Measurements from ENCODE around the gene ITGB2.
A peak's percentile ranks its signal among the peaks of the same experiment; 100 is the strongest.
"Not testable (repeated sequence)": the region's sequence is repeated elsewhere in the genome, so short reads cannot be mapped to it uniquely, and the experiment has no call there.

The ITGB2 gene

DNA sequence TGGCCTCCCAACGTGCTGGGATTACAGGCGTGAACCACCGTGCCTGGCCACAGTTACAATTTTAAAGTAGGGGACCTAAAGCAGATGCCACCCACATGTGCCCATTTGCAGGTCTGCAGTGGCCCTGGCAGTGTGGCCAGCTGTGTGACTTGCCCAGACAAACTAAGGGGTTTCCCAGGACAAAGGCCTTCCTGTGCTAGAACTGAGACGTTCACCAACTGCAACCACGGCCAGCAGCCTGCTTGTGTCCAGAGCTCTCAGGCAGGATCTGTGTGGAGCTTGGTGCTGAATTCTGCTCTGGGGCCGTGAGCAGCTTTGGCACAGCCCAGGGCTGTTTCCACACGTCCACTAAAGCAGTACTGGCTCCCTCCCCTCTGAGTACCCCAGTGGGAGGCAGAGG is 36.6 kb downstream of the ITGB2 start:
- no peak for DNase-seq (ENCODE audit: low spot score)

DNA sequence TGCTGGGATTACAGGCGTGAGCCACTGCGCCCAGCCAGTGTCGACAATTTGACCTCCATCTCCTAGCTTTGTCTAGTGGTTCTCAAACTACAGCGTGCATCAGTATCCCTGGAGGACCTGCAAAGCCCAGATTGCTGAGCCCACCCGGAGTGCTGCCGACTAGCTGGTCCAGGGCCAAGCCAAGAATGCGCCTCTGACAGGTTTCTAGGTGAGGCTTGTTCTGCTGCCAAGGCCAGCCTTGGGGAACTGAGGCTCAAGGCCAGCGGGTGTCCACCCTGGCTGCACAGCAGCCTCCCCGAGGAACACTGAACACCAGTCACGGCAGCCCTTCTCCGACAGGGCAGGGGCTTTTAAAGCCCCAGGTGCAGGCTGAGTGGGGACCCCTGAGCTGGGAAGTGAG is 37.4 kb downstream of the ITGB2 start:
- DNase-seq (ENCODE audit: low spot score) = no peak

DNA sequence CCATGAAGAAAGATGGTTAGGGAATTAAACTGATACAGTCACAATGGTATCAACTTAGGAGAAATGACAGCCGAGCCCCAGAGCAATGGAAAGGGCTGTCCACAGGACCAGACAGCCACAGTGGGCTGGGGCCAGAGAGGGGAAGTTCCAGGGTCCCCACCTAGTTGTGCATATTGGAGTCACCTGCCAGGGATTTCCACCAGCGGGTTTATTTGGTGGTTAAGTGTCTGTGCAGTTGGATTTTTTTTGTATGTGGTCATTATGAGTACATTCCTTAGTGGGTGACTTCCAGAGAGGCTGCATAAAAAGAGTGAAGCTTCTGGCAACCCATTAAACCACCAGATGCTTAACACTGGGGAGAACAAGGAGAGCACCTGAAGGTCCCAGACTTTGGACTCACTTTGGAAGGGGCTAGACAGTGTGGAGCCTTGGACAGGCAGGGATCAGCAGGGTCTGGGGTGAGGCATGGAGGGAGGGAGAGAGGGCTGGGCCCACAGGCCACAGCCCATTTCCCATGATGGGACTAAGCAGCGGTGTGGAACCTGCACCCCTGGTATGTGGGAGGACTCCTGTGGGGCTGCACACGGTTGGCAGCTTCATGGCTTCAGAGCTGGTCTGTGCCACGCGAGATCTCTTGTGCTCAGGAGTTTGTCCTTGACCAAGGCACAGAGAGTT is 39.4 kb downstream of the ITGB2 start:
- DNase-seq (ENCODE audit: low spot score) = no peak

DNA sequence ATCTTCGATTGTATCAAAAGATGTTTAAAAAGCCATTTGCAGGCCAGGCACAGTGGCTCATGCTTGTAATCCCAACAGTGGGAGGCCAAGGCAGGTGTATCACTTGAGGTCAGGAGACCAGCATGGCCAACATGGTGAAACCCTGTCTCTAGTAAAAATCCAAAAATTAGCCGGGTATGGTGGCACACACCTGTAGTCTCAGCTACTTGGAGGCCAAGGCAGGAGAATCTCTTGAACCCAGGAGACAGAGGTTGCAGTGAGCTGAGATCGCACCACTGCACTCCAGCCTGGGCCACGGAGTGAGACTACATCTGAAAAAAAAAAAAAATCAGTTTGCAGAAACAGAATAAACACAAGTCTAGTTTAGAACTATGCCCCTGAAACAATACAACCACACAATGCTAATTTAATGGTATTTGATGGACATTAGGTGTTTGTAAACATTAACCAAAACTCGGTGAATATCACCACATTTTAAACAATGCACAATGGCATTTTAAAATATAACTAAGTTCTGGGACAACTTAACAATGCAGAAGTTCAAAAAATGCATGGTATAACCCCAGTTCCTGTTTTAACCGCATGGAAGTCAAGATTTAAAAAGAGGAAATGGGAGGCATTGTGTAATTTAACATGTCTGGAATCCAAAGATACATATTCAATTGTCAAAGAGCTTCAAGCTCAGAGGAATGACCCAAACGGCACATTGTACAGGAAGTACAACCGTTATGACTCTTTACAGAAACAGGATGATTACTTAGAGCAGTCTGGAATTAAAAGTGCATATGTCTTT is 40.1 kb downstream of the ITGB2 start:
- no peak for DNase-seq (ENCODE audit: low spot score)

DNA sequence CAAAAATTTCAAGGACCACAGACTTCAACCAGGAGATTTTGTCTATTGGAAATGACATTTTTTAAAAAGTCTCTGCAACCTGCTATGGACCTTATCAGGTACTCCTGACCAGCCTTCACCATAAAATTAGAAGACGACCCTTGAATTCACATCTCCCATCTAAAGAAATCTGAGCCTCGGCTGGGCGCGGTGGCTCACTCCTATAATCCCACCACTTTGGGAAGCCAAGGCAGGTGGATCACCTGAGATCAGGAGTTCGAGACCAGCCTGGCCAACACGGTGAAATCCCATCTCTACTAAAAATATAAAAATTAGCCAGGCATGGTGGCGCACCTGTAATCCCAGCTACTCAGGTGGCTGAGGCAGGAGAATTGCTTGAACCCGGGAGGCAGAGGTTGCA is 41.5 kb downstream of the ITGB2 start:
- DNase-seq (ENCODE audit: low spot score) = not testable (repeated sequence)

DNA sequence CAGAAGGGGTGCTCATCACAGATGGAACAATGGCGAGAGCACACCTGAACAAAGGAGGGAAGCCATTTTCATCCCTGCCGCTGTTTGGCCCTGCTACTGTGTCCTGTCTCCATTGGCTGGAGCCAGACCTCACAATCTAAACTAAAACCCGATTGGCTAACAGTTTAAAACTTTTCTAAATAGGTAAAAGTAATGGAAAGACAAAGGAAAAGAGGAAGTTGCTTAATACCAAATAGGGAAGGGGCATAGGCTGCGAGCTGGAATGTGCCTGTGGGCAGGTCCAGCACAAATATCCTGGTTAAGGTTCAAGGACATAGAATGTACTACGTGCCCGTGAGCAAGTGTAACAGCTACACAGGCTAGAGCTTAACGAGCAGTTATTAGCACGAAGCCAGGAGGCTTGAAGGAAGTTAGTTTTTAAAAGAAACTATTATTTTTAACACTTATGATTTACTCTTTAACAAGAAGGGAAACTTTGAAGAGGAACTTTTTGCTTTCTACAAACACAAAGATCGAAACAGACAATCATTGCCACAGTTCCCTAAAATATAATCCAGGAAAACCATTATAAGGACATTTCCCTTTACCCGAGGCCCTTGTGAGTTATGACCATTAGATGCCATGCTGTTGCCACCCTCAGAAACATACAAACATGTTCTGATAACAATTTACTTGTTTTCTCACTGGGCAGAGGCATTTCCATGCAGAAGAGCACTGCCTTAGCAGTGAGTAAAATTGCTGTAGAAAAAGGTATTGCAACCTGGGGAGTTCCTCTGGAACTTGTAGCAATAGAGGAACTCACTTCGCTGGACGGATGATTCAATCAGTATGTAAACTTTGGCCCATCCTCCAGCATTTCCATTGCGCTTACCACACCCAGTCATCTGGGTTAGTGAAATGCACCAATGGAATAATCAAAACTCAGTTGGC is 42.4 kb downstream of the ITGB2 start:
- DNase-seq (ENCODE audit: low spot score) = no peak

DNA sequence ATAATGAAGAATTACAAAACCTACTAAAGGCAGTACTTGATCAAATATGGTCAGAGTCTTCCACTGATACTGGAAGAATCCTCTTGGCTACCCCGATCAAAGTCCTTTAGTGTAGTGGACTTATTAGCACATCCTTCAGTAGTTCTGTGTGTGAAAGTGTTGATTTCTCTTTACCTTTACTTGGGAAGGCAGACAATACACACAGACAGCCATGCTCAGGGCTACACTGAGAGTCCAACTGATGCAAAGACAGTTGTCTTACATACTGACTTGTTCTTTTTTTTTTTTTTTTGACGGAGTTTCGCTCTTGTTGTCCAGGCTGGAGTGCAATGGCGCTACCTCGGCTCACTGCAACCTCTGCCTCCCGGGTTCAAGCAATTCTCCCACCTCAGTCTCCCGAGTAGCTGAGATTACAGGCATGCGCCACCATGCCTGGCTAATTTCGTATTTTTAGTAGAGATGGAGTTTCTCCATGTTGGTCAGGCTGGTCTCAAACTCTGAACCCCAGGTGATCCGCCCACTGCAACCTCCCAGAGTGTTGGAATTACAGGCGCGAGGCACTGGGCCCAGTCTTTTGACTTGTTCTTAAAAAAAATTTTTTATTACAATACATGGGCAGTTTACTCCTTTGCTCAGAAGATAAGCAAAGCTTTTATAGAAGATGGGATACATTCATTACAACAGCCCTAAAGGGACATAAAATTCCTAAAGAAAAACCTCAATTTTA is 43.7 kb downstream of the ITGB2 start:
- DNase-seq (ENCODE audit: low spot score) = no peak

DNA sequence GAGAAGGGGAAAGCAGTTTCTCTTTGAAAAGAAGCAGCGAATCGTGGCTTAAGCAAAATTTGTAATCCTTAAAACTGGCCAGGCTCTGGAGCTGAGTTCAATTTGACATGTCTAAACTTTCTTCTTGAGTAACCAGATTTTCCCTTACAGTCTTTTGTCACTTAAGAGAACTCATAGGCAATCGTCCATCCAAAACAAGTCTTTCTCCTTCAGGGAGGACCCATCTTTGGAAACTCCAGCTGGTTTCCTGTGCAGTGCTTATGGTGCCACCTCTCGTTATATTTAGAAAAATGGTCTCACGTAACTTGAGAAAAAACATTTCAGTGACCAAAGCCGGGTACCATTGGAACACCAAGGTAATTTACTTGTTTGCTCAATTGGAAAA is 45.4 kb downstream of the ITGB2 start:
- DNase-seq (ENCODE audit: low spot score) = peak; percentile 40

DNA sequence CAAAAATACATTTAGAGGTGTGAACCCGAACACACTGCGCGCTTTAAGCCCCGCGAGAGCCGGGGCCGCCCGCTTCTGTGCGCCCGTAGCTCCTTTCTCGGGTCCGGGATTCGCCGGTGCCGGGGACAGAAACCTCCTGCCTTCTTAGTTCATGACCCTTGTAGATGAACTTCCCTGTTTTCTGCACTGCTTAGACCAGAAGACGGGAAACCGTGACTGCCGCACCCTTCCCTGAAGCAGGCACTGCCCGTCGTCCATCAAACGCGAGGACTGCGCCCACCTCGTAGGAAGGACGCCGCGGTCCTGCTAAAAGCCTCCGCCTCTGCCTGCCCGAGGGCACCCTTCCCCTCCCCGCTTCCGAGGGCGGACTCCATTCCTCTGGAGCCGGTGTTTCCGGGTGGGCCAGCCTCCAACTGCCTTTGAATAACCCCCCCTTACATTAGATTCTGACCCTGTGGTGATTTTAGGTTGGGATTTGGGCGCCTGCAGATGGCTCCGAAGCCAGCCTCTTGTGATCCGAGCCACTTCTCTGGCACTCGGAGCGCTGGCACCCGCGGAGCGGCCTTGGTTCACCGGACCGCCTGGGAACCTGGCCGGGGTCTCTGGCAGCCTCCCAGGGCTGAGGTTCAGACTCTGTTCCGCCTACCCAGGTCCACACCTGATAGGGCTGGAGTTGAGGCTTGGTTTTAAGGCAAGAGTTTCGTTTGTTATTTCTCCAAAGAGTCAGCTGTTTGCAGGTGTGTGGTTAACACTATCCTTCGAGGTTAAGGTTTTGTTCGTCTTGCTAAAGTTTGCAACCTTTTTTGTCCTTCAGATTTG is 46.0 kb downstream of the ITGB2 start:
- peak; percentile 27 for DNase-seq (ENCODE audit: low spot score)

DNA sequence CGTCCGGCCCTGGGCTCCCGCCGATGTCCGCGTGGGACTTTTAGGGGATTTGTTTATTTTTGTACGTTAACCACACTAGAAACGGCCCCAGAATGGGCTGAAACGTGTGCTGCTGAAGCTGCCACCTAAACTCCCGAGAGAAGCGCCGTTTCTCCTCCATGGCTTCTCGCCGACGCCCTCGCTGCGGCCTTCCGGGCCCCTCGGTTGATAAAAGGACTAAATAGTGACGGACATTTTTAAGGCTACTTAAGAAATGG is 46.5 kb downstream of the ITGB2 start:
- DNase-seq (ENCODE audit: low spot score) = no peak

DNA sequence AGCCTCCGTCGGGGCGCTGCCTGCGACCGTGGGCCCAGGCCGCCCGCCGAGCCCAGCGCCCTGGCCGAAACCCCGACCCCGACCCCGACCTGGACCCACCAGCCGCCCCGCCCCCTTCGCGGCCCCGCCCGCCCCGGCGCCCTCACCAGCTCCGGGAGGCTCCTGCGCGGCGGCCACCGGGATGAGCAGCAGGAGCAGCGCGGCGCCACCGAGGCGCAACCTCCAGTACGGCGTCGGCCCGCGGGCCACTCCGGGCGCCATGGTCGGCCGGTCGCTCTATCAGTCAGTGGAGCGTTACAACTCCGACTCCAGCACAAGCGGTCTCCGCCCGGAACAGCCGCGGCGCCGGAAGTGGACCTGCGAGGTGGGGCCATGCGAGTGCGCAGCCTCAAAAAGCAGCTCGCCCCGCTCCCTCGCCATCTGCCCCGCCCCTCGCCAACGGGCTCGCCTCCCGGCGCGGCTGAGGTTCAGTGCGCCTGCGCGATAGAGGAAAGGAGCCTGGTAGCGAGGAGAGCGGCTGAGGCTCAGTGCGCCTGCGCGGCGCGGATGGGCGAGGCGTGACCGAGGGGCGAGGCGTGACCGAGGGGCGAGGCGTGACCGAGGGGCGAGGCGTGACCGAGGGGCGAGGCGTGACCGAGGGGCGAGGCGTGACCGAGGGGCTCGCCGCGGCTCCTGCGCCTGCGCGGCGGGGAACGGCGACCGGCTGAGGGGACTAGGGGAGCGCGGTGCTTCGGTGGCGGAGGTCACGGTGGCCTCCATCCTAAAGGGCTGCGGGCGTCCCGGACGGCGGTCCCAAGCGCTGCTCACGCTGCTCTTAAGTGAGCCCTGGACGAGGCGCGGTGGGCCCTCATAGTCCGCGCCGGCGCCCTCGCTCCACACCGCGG is 47.1 kb downstream of the ITGB2 start, which contains the start of gene PTTG1IP:
PTTG1IP (minus strand) TSS at position 335 of the 884 bp plus-strand sequence; CDS start at position 261, 74 bp downstream.
- DNase-seq (ENCODE audit: low spot score) = peak; percentile 99

DNA sequence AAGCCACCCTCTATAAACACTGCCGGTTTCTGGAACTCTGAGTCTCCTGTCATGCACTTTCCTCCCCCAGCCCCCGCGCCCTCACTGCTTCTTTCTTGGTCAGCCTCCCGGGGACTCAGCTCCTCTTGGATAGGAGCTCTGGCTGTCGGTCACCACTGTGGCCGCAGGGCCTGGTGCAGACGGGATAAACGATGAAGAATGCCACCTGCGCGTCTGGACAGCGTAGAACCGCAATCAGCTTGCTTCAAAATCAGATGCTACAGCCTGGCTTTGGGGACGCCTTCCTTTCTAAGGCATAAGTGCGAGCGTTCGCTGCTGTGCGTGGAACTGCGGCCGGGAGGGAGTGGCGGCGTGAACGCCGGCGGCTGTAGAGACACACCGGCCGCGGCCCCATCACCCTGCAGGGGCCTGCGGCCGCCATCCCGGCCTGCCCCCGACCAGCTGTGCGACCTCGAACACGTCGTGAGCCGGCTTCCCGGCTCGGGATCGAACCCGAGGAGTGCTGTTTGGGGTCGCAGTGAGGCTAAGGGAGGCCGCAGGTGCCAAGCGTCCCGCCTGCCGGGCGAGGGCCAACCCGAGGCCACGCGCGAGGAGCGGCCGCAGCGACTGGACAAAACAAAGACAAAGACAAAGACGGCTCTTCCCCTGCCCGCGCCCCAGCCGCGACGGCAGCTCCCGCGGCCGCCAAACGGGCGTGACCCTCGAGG is 47.9 kb downstream of the ITGB2 start:
- DNase-seq (ENCODE audit: low spot score) = peak; percentile 21

DNA sequence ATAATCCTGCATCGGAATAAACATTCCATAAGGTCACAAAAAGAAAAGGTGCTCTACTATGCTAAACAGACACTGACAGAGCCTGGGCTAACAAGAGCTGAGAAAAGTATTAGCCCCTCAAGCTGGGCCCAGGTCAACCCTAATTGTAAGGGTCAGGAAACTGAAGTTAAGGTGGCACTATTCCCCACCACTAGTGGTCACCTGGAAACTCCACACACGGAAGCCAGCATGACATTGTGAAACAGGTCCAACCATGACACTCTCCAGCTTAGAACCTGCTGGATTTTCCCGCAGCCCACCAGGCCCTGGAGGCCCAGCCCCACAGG is 48.4 kb downstream of the ITGB2 start:
- DNase-seq (ENCODE audit: low spot score) = no peak

DNA sequence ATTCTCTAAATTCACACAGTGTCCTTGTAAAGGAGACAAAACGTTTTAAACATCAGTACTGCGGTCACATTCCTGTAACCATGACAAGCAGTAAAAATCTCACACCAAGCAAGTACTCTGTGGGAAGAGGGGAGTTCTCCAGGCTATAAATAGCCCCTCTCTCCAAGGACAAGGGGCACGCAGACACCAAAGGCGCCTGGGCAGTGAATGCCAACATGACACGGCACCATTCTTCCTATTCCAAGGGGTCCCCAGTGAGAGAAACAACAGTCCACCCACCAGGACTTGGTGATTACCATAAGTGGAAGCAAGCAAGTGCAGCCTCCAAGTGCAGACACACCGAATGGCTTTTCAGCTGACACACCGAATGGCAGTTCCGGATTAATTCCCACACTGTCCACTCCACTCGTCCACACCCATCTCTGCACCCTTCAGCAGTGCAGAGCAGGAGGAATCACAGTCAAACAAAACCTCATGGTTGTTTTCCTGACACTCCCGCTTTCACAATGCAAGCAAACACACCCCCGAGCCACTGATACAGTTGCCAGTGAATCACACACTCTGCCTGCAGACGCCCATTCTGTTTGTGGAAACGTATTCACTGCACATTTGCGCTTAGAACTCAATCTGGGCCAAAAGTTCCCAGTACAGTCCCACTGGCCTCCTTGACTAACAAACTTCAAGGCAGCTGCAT is 49.0 kb downstream of the ITGB2 start:
- no peak for DNase-seq (ENCODE audit: low spot score)

DNA sequence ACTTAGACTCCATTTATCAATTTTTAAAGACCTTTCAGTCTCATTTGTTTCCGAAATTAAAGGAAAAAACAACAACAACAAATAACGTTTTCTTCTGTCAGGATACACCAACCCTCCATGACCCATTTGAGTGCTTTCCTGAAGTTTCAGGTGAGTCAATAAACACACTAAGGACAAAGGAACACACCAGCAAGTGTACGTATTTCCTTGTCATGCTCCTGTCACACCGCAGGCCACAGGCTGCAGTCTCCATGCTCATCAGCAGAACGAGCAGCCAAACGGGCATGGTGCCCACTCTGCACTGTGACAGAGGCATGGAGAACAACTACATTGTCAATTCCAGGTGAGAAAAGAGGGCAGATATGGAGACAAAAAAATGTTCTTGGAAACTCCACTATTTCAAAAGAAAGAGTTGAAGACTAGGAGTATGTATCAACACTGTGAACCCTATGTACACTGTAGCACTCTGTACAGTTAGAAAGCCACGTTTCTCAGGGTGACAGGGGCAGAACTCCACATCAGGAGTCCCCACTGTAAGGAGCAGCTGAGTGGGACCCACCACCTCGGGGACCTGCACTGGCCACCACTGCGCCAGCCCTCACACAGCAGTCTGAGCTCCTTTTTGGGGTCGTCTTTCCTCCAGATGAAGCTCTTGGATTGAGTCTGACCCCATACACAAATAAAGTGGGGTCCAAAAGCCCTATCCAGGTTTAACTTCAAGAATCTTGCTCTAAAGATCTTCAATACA is 49.8 kb downstream of the ITGB2 start:
- DNase-seq (ENCODE audit: low spot score) = peak; percentile 26

DNA sequence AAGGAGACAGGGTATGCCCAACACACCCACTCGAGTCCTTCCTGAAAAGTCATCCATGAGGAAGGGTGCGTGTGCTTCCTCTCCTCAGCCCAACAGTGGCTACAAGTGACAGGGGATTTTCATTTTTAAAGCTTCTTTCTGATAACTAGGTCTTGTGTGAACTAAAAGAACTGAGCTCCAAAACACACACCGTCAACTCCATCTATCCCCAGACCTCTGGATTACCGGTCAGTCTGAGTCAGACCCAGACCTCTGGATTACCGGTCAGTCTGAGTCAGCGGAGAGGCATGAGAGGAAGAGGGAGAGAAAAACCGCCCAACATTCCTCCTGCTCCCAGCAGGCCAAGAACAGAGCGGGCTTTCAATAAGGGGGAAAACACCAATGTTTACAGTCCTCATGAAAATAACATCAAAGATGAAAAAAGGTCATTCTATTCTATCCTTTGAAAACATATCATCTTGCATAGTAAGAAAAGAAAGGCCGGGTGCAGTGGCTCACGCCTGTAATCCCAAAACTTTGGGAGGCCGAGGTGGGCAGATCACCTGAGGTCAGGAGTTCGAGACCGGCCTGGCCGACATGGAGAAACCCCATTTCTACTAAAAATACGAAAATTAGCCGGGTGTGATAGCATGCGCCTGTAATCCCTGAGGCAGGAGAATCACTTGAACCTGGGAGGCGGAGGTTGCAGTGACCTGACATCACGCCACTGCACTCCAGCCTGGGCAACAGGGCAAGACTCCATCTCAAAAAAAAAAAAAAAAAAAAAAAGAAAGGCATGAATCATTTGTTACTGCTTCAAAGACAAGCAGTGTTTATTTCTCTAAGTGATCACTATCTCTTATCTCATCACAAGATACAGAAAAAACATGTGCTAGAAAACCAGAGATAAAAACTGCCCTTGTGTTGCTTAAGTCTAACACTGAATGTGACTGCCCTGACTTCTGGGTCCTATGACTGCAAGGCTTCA is 50.6 kb downstream of the ITGB2 start:
- DNase-seq (ENCODE audit: low spot score) = peak; percentile 39

DNA sequence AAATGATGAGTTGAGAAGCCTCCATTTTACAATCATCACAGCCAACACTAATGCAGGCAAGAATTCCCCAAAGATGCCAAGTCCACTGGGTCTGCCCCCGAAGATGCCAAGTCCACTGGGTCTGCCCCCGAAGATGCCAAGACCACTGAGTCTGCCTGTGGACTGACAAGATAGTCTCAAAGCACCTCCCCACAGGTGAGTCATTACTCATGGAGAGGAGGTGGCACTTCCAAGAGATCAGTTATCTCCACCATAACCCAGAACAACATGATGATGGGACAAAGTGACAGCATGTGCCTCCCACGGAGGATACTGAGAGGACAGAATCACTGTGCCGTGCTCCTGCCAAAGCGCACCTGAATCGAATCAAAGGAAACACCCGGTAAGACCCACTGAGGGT is 52.0 kb downstream of the ITGB2 start:
- DNase-seq (ENCODE audit: low spot score) = no peak

All from CD4-positive, alpha-beta T cell treated with Interleukin-6 at 100 ng/mL for 8 hours (primary cell).